Measurements from ENCODE around the gene NDUFA1.
"Not testable (repeated sequence)": the region's sequence is repeated elsewhere in the genome, so short reads cannot be mapped to it uniquely, and the experiment has no call there.

Gene NDUFA1

GRCh38 chrX:119871599-119872395 is at the start of gene NDUFA1, which contains the start of gene RNF113A:
TSS of gene NDUFA1 (plus strand) at chrX:119871832. CDS start at chrX:119871912, 80 bp downstream.
TSS of gene RNF113A (minus strand) at chrX:119871733. CDS start at chrX:119871613, 120 bp downstream.
- peak; percentile 89 for DNase-seq

DNA sequence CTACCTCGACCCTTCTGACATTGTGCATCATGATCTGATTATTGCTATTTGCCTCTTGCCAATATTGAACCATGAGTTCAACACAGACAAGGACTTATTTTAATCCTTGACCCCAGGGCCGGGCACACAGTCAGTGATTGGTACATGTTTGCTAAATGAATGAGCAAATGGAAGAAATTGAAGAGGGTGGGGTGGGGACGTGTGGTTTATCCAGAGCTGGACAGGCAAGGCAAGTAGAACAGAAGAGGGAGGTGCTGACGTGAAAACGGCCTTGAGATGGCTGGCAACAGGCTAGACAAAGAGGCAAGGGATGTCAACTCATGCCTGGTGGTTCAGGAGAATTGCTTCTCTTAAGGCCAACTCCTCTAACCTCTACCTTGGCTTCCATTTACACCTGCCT is 47.4 kb upstream of the NDUFA1 start:
- not testable (repeated sequence) for DNase-seq

DNA sequence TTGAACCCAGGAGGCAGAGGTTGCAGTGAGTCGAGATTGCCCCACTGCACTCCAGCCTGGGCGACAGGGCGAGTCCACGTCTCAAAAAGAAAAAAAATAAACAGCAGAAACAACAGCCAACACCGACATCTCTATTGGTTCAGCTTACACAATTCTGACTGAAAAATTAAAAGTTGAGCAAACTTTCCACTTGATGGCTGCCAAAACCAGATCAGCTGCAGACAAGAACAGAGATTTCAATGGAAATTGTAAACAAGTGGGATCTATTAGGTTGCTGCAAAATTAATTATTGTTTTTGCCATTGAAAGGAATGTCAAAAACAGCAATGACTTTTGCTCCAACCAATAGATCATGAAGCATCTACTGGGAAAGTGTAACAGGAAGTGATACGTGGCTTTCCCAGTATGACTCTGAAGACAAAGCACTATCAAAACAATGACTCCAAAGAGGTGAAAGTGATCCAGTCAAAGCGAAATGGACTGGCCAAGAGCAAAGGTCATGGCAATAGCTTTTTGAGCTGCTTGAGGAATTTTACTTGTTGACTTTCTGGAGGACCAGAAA is 45.2 kb upstream of the NDUFA1 start:
- no peak for DNase-seq

DNA sequence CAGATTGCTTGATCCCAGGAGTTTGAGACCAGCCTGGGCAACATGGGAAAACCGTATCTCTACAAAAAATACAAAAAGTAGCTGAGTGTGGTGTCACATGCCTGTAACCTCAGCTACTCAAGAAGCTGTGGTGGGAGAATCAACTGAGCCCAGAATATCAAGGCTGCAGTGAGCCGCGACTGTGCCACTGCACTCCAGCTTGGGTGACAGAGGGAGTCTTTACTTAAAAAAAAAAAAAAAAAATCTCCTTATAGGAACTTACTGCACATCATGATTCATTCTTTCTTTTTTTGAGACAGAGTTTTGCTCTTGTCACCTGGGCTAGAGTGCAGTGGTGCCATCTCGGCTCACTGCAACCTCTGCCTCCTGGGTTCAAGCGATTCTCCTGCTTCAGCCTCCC is 43.2 kb upstream of the NDUFA1 start:
- no peak for DNase-seq

- no peak for DNase-seq
These were observed 37.7 kb upstream of the NDUFA1 start for GRCh38 chrX:119833905-119834304.

DNA sequence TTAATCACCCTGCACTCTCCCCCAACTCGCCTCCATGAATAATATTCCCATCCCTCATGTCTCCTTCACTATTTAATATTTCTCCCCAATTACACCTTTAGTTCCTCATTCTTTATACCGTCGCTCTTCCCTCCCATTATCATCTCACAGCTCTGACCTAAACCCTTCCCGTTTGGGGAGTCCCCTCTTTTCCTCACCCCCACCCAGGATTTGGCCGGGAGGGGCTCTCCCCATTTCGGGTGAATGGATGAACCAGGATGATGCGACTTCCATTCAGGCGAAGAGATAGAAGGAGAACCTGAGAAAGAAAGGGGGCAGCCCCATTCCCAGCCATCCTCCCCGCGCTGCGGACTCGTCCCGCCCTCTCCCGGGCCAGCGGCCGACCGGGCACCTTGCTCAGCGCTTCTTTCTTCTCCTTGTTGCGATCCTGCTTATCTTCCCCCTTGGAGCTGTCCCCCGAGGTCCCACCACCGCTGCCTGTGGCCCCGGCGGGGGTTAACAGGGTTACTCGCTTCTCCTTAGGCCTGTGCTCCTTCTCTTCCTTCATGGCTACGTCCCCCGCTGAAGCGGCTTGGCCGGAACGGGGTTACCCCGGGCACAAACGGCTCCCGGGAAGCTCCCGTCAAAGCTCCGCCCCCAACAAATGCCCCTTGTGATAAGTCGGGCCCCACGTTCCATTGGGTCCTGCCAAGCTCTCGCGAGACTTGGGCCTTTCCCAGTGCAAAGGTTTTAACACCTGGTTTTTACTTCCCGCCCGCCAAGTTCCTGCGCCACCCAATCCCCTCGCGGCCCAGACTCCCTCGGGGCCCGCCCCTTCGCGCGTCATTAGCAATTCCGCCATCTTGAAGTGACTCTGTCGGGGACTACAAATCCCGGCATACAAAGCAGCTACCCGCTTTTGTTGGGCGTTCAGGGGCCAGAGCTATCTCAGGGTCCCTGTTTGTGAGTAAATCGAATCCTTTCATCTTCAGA is 19.0 kb upstream of the NDUFA1 start, which contains the start of gene UPF3B:
UPF3B (minus strand) TSS at position 582 of the 972 bp plus-strand sequence; CDS start at position 547, 35 bp downstream.
- DNase-seq: peak; percentile 96

DNA sequence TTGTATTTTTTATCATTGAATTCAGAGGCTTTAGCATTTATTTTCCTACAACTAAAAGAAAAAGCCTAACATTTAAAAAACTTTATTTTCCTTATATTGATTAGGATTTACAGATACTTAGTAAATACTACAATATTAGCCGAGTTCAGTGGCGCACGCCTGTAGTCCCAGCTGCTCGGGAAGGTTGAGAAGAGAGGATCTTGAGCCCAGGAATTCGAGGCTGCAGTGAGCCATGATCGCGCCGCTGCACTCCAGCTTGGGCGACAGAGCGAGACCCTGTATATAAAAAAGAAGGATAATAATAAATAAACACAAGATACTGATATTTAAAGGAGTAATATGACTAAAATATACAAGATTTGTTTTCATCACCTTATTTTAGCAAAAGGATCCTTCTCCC is 18.2 kb upstream of the NDUFA1 start:
- DNase-seq: no peak

DNA sequence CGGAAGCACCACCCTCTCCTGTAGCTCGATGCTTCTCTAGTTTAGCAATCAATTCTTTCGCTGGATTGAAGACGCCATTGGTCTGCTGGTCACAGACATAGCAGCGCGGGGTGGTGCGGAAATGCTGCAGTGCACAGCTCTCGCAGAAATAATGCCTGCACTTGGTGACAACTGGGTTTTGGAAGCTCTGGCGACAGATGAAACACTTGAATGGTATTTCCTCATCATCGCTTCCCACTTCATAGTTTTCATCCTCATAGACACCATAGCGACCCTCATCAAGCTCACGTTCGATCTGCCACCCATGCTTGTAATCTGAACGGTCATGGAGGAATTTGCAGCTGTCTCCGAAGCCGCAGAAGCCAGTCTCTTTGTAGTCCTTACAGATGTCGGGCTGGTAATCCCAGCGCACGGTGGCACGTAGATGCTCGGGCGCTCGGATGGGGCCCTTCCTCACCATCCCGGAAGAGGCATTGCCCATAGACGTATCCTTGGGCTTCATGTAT is 953 bp upstream of the NDUFA1 start:
- DNase-seq: peak; percentile 36

DNA sequence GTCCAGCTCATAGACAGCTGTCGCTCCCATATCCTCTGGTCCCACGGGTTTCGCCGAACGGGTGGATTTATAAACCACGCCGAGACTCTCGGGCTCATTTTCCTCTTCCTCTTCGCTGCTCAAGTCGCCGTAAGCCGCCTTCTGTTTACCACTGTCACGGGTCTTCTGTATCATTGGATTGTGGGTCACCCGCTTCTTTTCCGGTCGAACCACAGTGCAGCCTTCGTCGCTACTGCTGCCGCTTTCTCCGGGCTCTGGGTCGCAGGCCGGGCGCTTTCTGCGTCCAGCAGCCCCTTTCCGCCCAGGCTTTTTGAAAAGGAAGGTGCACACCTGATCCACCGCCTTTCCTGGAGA is 410 bp upstream of the NDUFA1 start:
- no peak for DNase-seq

DNA sequence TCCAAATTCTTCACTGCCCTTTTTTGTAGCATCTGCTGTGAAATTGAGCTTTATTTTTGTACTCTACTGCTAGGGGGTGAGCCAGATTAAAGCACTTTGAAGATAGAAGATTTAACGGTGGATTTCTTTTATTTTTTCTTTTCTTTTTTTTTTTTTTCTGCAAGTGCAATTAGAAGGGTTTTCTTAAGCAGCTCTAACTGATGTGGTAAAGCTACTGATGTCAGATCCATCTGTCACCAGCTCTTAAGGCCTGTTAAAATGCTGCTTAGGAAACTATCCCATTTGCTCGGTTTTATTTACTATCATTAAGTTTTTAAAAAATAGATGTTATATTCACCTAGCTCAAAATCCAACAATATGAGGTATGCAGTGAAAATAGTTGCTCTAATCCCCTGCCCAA is 7.1 kb downstream of the NDUFA1 start:
- no peak for DNase-seq

- peak; percentile 27 for DNase-seq
These were observed 8.4 kb downstream of the NDUFA1 start for GRCh38 chrX:119880076-119880475.

DNA sequence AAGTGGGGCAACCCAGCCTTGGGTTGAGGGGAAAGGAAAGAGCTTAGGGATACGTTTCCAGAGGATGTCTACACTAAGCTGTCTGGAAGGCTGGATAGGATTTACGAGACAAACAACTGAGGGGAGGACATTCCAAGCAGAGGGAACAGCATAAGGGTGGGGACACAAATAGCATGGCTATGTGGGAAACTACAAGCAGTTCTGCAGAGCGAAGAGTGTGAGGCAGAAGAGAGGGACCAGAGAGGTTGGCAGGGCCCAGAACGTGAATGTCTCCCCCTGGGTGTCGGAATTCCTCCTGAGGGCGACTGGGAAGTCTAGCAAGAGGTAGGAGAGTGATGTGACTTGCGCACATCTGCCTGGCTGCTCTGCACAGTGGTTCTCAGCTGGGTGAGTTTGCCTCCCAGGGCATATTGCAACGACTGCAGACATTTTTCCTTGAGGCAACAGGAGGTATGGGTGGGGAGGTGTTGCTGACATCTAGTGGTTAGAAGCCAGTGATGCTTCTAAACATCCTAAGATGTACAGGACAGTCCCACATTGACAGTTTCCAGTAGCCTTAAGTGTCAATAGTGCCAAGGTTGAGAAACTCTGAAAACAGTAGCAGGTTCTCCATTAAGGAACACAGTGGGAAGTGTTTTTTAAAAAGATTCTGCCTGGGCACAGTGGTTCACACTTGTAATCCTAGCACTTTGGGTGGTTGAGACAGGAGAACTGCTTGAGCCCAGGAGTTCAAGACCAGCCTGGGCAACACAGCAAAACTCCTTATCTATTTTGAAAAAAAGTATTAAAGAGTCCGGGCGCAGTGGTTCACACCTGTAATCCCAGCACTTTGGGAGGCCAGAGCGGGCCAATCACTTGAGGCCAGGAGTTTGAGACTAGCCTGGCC is 9.2 kb downstream of the NDUFA1 start:
- peak; percentile 58 for DNase-seq

DNA sequence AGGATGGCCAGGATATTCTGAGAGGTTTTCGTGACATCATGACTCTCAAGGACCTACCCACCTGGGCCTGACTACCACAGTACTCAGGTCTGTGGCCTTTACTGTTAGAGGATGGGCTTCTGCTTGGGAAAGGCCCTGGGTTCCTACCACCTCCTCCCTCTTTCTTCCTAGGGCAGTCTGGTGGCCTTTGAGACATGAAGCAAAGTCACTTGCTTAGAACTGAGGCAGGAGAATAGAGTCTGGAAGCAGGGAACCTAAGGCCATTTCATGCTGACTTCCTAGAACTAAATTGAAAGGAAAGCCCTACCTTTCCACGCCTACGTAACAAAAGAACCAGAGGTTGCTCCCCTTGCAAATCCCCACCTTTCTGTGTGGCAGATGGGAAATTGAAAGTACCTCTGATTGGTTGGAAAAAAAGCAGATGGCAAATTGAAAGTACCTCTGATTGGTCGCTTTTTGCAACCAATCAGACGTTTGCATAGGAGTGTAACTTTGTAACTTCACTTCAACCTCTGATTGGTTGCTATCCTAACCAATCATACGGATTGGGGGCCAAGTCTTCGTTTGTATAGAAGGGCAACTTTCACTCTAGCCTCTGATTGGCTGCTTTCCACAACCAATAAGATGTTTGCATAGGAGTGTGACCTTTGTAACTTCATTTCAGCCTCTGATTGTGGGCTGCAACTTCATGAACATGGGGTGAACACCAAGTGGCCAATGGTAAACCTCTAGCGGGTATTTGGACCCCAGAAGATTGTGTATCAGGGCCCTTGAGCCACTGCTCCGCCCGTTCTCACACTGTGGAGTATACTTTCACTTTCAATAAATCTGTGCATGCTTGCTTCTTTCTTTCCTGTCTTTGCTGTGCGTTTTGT is 14.2 kb downstream of the NDUFA1 start:
- peak; percentile 69 for DNase-seq

DNA sequence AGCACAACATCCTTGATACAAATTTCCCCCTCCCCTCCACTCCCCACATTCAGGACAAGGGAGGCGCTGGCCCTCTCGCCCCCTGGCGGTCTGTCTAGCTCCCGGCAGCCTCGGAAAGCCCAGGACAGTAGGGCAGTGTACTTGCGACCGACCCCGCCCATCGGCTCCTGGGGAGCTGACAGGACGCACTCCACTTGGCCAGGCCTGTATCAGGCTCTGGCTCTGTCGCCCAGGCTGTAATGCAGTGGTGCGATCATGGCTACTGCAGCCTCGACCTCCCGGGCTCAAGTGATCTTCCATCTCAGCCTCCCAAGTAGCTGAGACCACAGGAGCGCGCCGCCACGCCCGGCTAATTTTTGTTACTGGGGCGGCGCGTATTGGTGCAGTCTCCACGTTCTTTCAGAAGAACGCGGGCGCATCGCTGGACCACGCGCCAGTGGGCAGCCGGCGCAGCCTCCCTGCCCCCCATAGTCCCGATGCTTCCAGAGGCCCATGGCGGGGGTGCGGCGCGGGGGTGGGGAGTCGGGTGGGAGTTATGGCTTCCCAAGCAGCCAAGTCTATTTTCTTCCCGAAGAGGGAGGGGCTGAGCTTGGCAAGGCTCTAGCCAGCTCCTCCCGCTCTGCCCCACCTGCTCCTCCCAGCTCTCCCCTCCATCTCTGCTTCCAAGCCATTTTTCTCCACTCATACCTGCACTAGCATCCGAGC is 16.2 kb downstream of the NDUFA1 start:
- DNase-seq: peak; percentile 66

- not testable (repeated sequence) for DNase-seq
These were observed 19.0 kb downstream of the NDUFA1 start for GRCh38 chrX:119890626-119891025.

GRCh38 chrX:119891961-119892692 is 20.5 kb downstream of the NDUFA1 start:
- not testable (repeated sequence) for DNase-seq

DNA sequence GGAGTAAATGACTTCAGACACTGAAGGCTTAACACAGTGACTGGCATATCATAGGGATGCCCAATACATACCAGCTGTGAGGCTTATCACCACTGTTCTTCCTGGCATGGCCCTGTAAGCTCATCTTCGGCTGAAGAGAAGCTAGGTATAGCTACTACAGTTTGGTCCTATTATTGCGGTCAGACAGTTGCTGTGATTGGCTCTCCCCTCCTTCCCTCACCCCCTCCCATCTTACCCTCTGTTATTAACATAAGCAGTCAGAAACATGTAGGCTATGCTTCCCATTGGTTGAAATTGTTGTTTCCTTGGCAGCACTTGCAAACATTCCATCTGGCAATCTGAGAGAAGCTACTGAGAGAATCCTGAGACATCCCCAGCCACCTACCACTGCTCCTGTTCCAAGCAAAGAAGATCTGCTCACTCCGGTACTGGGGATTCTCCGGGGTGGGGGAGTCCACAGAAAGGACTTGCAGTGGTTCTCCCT is 24.3 kb downstream of the NDUFA1 start, which contains the start of gene AKAP14:
AKAP14 (plus strand) TSS at position 51 of the 484 bp plus-strand sequence. CDS start 7,331 bp downstream, outside the sequence.
- no peak for DNase-seq

GRCh38 chrX:119899125-119899524 is 27.5 kb downstream of the NDUFA1 start:
- DNase-seq: no peak

DNA sequence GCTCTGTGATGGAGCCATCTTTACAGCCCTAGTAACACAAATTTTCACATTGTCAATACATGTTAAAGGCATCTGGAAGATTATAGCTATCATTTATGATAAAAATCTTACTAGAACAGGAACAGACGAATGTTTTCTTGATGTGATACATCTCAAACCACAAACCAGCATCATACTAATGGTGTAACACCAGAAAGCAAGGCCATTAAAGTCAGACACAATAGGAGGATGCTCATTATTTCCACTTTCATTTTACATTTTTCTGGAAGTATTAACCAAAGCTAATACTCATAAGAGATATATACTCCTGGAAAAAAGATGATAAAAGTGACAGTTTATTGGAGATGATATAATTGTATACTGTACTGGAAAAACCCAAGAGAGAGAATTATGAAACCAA is 29.3 kb downstream of the NDUFA1 start:
- DNase-seq: no peak
